CD4-positive, alpha-beta memory T cell (primary cell): ENCODE results near the gene SORCS2. TPM values are rescaled to one million over a fixed set of nuclear protein-coding genes. Genes with fewer than 3 reads are reported as not detected.

Experiments used
- CTCF ChIA-PET: fragments of 350-600 bp; sonication (Branson Sonifier 250); formaldehyde crosslinking; loops from one replicate; lab custom pipeline; 2021; ENCODE audit warnings: inconsistent platforms; ENCODE audit not compliant: partially characterized antibody; lab: Charles Lee
- POLR2A ChIA-PET: fragments of 350-600 bp; sonication (Branson Sonifier 250); formaldehyde crosslinking; loops from one replicate; lab custom pipeline; 2021; ENCODE audit not compliant: partially characterized antibody; lab: Charles Lee
- DNase-seq, 5 donors: peaks; one replicate each; pipeline versions ENCODE4 v3.0.0 to v3.0.0-alpha.2; 2020 to 2022; ENCODE audit warnings: mixed read lengths in 1 of 5
- H3K27ac ChIP-seq: one replicate; pipeline ENCODE4 v1.7.0; 2013; ENCODE audit warnings: low read depth, low read length
- H3K27me3 ChIP-seq: 2 replicates; pipeline ENCODE4 v1.7.0; 2013; ENCODE audit warnings: mild to moderate bottlenecking, low read length, moderate library complexity; ENCODE audit not compliant: insufficient read depth
- H3K36me3 ChIP-seq: 2 replicates; pipeline ENCODE4 v1.7.0; 2013; ENCODE audit warnings: mild to moderate bottlenecking, low read length, moderate library complexity; ENCODE audit not compliant: insufficient read depth
- H3K4me1 ChIP-seq: 2 replicates; pipeline ENCODE4 v1.7.0; 2013; ENCODE audit warnings: mild to moderate bottlenecking, low read length, moderate library complexity; ENCODE audit not compliant: insufficient read depth
- H3K4me3 ChIP-seq, 2 donors: one replicate each; pipeline ENCODE4 v1.7.0; 2013; ENCODE audit warnings: low read length in 2 of 2, mild to moderate bottlenecking in 1 of 2
- H3K9me3 ChIP-seq, 2 donors: one replicate each; pipeline ENCODE4 v1.7.0; 2013; ENCODE audit warnings: low read length in 2 of 2, control low read depth in 1 of 2; ENCODE audit not compliant: control insufficient read depth in 1 of 2
- H3K27ac Mint-ChIP-seq, 7 donors: one replicate each; pipeline ENCODE4 v1.8.0; 2020 to 2021; ENCODE audit warnings: mixed read lengths in 7 of 7, mild to moderate bottlenecking in 6 of 7, inconsistent platforms in 3 of 7, moderate library complexity in 3 of 7
- H3K27me3 Mint-ChIP-seq, 2 donors: one replicate each; pipeline ENCODE4 v1.8.0; 2020 to 2021; ENCODE audit warnings: mixed read lengths in 2 of 2
- H3K36me3 Mint-ChIP-seq, 2 donors: one replicate each; pipeline ENCODE4 v1.8.0; 2020 to 2021; ENCODE audit warnings: mixed read lengths in 2 of 2, inconsistent platforms in 1 of 2, mild to moderate bottlenecking in 1 of 2
- H3K4me1 Mint-ChIP-seq, 4 donors: one replicate each; pipeline ENCODE4 v1.8.0; 2020 to 2021; ENCODE audit warnings: mixed read lengths in 4 of 4, mild to moderate bottlenecking in 1 of 4
- H3K4me3 Mint-ChIP-seq, 8 donors: one replicate each; pipeline ENCODE4 v1.8.0; 2020 to 2021; ENCODE audit warnings: mixed read lengths in 8 of 8, mild to moderate bottlenecking in 7 of 8, moderate library complexity in 6 of 8, inconsistent platforms in 3 of 8
- H3K9me3 Mint-ChIP-seq, 8 donors: one replicate each; pipeline ENCODE4 v1.8.0; 2020 to 2021; ENCODE audit warnings: mixed read lengths in 8 of 8, mild to moderate bottlenecking in 5 of 8, inconsistent platforms in 3 of 8, moderate library complexity in 1 of 8
- intact Hi-C: fragments of 100-400 bp; cut with micrococcal nuclease; formaldehyde crosslinking; loops from one replicate; pipeline ENCODE4 v1.15.1; 2023
- polyA plus RNA-seq, 2 donors: library from polyadenylated mRNA; unstranded; fragments of 300-500 nt; fragmentation: Illumina TruSeq; gene quantifications; one replicate each; pipeline ENCODE4 v1.2.3, GENCODE V29; 2021
- total RNA-seq, 2 experiments: library from RNA; stranded (reverse); gene quantifications; one replicate each; pipeline ENCODE4 v1.2.3, GENCODE V29; 2021

The SORCS2 gene
- total and polyA plus RNA-seq, 4 experiments from 2014 or later, result not detected

DNA sequence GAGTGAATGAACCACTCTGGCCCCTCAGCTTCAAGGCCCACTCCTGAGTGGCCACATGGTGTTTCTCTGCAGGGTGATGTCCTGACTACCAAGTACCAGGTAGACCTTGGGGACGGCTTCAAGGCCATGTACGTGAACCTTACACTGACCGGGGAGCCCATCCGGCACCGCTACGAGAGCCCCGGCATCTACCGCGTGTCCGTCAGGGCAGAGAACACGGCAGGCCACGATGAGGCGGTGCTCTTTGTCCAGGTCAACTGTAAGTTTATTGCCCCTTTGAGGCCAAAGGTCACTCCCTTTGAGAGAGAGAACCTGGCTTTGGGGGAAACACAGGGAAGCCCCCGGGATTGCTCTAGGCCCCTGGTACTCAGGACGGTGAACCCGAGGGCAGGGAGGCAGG lies 531.3 kb downstream of the SORCS2 start:
- H3K36me3 ChIP-seq, result no peaks in the 10 kb centered on the region
- ChIA-PET CTCF (no interaction called here), POLR2A (no interaction called here)
- Mint-ChIP-seq H3K27me3 (peaks cover 1 to 5% of the 10 kb centered on the region in 2 donors), H3K36me3 (no peaks in the 10 kb centered on the region), H3K9me3 (peaks cover 0 to 7% (median 0%) of the 10 kb centered on the region in 8 donors), H3K27ac (no peak overlapping the region), H3K4me1 (peaks cover 0 to 7% (median 4%) of the 10 kb centered on the region in 4 donors), H3K4me3 (no peak overlapping the region)
- H3K9me3 ChIP-seq, result no peaks in the 10 kb centered on the region
- intact Hi-C loops, result loop anchor here (2.0 kb wide), 1 partner anchor 79 kb away; no protein-coding TSS in a partner anchor
- no peak overlapping the region for H3K27ac ChIP-seq
- H3K4me3 ChIP-seq, result no peak overlapping the region
- no peak for DNase-seq
- no peaks in the 10 kb centered on the region for H3K4me1 ChIP-seq
- H3K27me3 ChIP-seq, result no peaks in the 10 kb centered on the region

DNA sequence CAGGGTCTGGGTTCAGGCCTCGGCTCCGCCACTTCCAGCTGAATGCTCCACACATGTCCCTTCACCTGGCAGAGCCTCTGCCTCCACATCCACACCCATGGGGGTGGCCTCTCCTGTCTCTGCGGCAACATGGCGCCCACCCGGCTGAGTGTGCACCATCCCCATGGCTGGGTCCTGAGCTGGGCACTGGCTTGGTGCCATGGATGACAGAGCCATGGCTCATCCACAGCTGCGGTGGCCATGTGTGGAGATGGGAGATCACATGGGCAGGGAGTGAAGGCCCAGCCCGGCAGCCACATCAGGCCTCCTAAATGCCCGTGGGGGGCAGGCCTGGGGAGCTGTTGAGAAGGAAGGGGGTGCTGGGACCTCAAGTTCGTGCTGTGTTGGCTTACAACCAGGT lies 533.6 kb downstream of the SORCS2 start:
- ChIA-PET POLR2A (no interaction called here), CTCF (no interaction called here)
- H3K27ac ChIP-seq, result no peak overlapping the region
- Mint-ChIP-seq H3K4me1 (peaks cover 0 to 7% (median 0%) of the 10 kb centered on the region in 4 donors), H3K27ac (no peak overlapping the region), H3K27me3 (peaks cover 0 to 1% of the 10 kb centered on the region in 2 donors), H3K36me3 (no peaks in the 10 kb centered on the region), H3K9me3 (peaks cover 0 to 7% (median 0%) of the 10 kb centered on the region in 8 donors), H3K4me3 (no peak overlapping the region)
- H3K27me3 ChIP-seq, result no peaks in the 10 kb centered on the region
- intact Hi-C loops, result no loop called here
- DNase-seq, result no peak
- no peaks in the 10 kb centered on the region for H3K9me3 ChIP-seq
- no peaks in the 10 kb centered on the region for H3K4me1 ChIP-seq
- no peaks in the 10 kb centered on the region for H3K36me3 ChIP-seq
- no peak overlapping the region for H3K4me3 ChIP-seq

GRCh38 chr4:7726665-7727413 lies 534.5 kb downstream of the SORCS2 start:
- Histone ChIP-seq H3K27me3 (no peaks in the 10 kb centered on the region), H3K36me3 (no peaks in the 10 kb centered on the region), H3K4me3 (no peak overlapping the region), H3K4me1 (no peaks in the 10 kb centered on the region), H3K9me3 (no peaks in the 10 kb centered on the region), H3K27ac (no peak overlapping the region)
- no peak overlapping the region for H3K27ac Mint-ChIP-seq
- no peak for DNase-seq
- no peak overlapping the region for H3K4me3 Mint-ChIP-seq
- H3K27me3 Mint-ChIP-seq, result peaks cover 0 to 1% of the 10 kb centered on the region in 2 donors
- H3K36me3 Mint-ChIP-seq, result no peaks in the 10 kb centered on the region
- CTCF ChIA-PET, result no interaction called here
- peaks cover 0 to 7% (median 0%) of the 10 kb centered on the region in 4 donors for H3K4me1 Mint-ChIP-seq
- peaks cover 0 to 7% (median 0%) of the 10 kb centered on the region in 8 donors for H3K9me3 Mint-ChIP-seq
- POLR2A ChIA-PET, result no interaction called here
- intact Hi-C loops, result no loop called here

GRCh38 chr4:7727749-7728148 lies 535.4 kb downstream of the SORCS2 start:
- no peaks in the 10 kb centered on the region for H3K27me3 Mint-ChIP-seq
- Histone ChIP-seq H3K36me3 (no peaks in the 10 kb centered on the region), H3K4me3 (no peak overlapping the region), H3K27me3 (no peaks in the 10 kb centered on the region), H3K9me3 (no peaks in the 10 kb centered on the region), H3K4me1 (no peaks in the 10 kb centered on the region), H3K27ac (no peak overlapping the region)
- peaks cover 0 to 7% (median 0%) of the 10 kb centered on the region in 8 donors for H3K9me3 Mint-ChIP-seq
- H3K27ac Mint-ChIP-seq, result no peak overlapping the region
- DNase-seq, result no peak
- H3K4me3 Mint-ChIP-seq, result no peak overlapping the region
- peaks cover 0 to 7% (median 0%) of the 10 kb centered on the region in 4 donors for H3K4me1 Mint-ChIP-seq
- POLR2A ChIA-PET, result no interaction called here
- intact Hi-C loops, result no loop called here
- H3K36me3 Mint-ChIP-seq, result no peaks in the 10 kb centered on the region
- CTCF ChIA-PET, result no interaction called here

GRCh38 chr4:7731437-7731836 lies 539.1 kb downstream of the SORCS2 start:
- Histone ChIP-seq H3K4me3 (no peak overlapping the region), H3K4me1 (no peaks in the 10 kb centered on the region), H3K27ac (no peak overlapping the region), H3K27me3 (no peaks in the 10 kb centered on the region), H3K9me3 (no peaks in the 10 kb centered on the region), H3K36me3 (no peaks in the 10 kb centered on the region)
- H3K9me3 Mint-ChIP-seq, result peaks cover 0 to 2% (median 0%) of the 10 kb centered on the region in 8 donors
- no peaks in the 10 kb centered on the region for H3K27me3 Mint-ChIP-seq
- intact Hi-C loops, result no loop called here
- peaks cover 0 to 3% (median 0%) of the 10 kb centered on the region in 4 donors for H3K4me1 Mint-ChIP-seq
- no peak for DNase-seq
- no peaks in the 10 kb centered on the region for H3K36me3 Mint-ChIP-seq
- H3K27ac Mint-ChIP-seq, result no peak overlapping the region
- ChIA-PET CTCF (no interaction called here), POLR2A (no interaction called here)
- no peak overlapping the region for H3K4me3 Mint-ChIP-seq

- Mint-ChIP-seq H3K36me3 (no peaks in the 10 kb centered on the region), H3K4me1 (peaks cover 0 to 3% (median 0%) of the 10 kb centered on the region in 4 donors), H3K27ac (no peak overlapping the region), H3K9me3 (peaks cover 0 to 2% (median 0%) of the 10 kb centered on the region in 8 donors), H3K4me3 (no peak overlapping the region), H3K27me3 (no peaks in the 10 kb centered on the region)
- Histone ChIP-seq H3K9me3 (no peaks in the 10 kb centered on the region), H3K4me1 (no peaks in the 10 kb centered on the region), H3K4me3 (no peak overlapping the region), H3K27me3 (no peaks in the 10 kb centered on the region), H3K36me3 (no peaks in the 10 kb centered on the region), H3K27ac (no peak overlapping the region)
- no peak for DNase-seq
- POLR2A ChIA-PET, result interaction anchor here (0.5 kb wide), 1 partner anchor 1092 kb away, joined by 3 read pairs; no protein-coding TSS in a partner anchor
- CTCF ChIA-PET, result no interaction called here
- intact Hi-C loops, result no loop called here
Observed at GRCh38 chr4:7732263-7732662, 539.9 kb downstream of the SORCS2 start.

- H3K27me3 Mint-ChIP-seq, result no peaks in the 10 kb centered on the region
- peaks cover 0 to 2% (median 0%) of the 10 kb centered on the region in 8 donors for H3K9me3 Mint-ChIP-seq
- Histone ChIP-seq H3K4me1 (no peaks in the 10 kb centered on the region), H3K27ac (no peak overlapping the region), H3K9me3 (no peaks in the 10 kb centered on the region), H3K4me3 (no peak overlapping the region), H3K27me3 (no peaks in the 10 kb centered on the region), H3K36me3 (no peaks in the 10 kb centered on the region)
- no peaks in the 10 kb centered on the region for H3K36me3 Mint-ChIP-seq
- peaks cover 0 to 3% (median 0%) of the 10 kb centered on the region in 4 donors for H3K4me1 Mint-ChIP-seq
- intact Hi-C loops, result no loop called here
- no peak overlapping the region for H3K27ac Mint-ChIP-seq
- no peak overlapping the region for H3K4me3 Mint-ChIP-seq
- ChIA-PET POLR2A (no interaction called here), CTCF (no interaction called here)
- DNase-seq, result no peak
Observed at GRCh38 chr4:7733201-7733600, 540.9 kb downstream of the SORCS2 start.
